HUES48 (cell line): ENCODE data around the gene ANKRD7.
"Not testable (repeated sequence)": the region's sequence is repeated elsewhere in the genome, so short reads cannot be mapped to it uniquely, and the experiment has no call there.

Experiments
- H3K27ac ChIP-seq: one replicate; pipeline ENCODE4 v1.7.0; 2013; ENCODE audit warnings: low read depth, low read length, inconsistent platforms
- H3K27me3 ChIP-seq: 2 replicates; pipeline ENCODE4 v1.6.1; 2013; ENCODE audit warnings: mild to moderate bottlenecking, low read length; ENCODE audit not compliant: control insufficient read depth, insufficient read depth
- H3K36me3 ChIP-seq: 2 replicates; pipeline ENCODE4 v1.6.1; 2013; ENCODE audit warnings: low read length; ENCODE audit not compliant: control insufficient read depth, insufficient read depth
- H3K4me1 ChIP-seq: 2 replicates; pipeline ENCODE4 v1.6.1; 2013; ENCODE audit warnings: mild to moderate bottlenecking, low read length; ENCODE audit not compliant: control insufficient read depth, insufficient read depth
- H3K4me3 ChIP-seq: 2 replicates; pipeline ENCODE4 v1.5.1; 2013; ENCODE audit warnings: mild to moderate bottlenecking, low read depth, low read length
- H3K9ac ChIP-seq: 2 replicates; pipeline ENCODE4 v1.6.1; 2013; ENCODE audit warnings: mild to moderate bottlenecking, low read depth, low read length, moderate library complexity
- H3K9me3 ChIP-seq: 2 replicates; pipeline ENCODE4 v1.6.1; 2013; ENCODE audit warnings: low read length; ENCODE audit not compliant: control insufficient read depth, insufficient read depth

ANKRD7 gene

GRCh38 chr7:118239014-118239413 lies 14.5 kb downstream of the ANKRD7 start:
- H3K9me3 ChIP-seq, result no peaks in the 10 kb centered on the region
- no peak overlapping the region for H3K9ac ChIP-seq
- H3K27ac ChIP-seq, result no peak overlapping the region
- no peaks in the 10 kb centered on the region for H3K27me3 ChIP-seq
- H3K4me1 ChIP-seq, result no peaks in the 10 kb centered on the region
- H3K4me3 ChIP-seq, result no peak overlapping the region
- H3K36me3 ChIP-seq, result no peaks in the 10 kb centered on the region

DNA sequence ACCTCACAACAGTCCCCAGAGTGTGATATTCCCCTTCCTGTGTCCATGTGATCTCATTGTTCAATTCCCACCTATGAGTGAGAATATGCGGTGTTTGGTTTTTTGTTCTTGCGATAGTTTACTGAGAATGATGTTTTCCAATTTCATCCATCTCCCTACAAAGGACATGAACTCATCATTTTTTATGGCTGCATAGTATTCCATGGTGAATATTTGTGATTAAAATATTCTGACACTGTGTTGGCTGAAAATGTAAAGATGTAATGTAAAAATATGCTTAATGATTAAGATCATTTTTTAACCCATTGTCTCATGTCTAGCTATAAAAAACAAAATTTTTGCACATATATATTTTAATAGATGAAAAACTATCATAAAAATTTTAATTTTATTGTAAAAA lies 15.8 kb downstream of the ANKRD7 start:
- not testable (repeated sequence) for H3K36me3 ChIP-seq, H3K9me3 ChIP-seq, H3K9ac ChIP-seq, H3K4me3 ChIP-seq, H3K27me3 ChIP-seq, H3K4me1 ChIP-seq, H3K27ac ChIP-seq

DNA sequence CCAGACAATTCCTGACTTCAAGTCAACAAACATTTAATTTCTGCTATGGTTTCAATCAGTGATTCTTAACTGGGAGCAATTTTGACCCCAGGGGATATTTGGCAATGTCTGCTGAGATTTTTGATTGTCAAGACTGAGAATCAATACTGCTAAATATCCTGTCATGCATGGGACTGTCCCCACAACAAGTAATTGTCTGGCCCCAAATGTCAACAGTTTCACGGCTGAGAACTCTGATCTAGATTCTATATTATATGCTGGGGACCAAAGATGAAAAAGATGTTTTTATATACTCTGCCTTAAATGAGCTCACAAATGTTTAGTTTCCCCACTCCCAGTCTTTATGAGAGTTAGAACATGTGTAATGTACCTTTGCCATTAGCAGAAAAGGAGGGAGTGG lies 19.2 kb downstream of the ANKRD7 start:
- no peaks in the 10 kb centered on the region for H3K27me3 ChIP-seq
- H3K9me3 ChIP-seq, result no peaks in the 10 kb centered on the region
- no peak overlapping the region for H3K27ac ChIP-seq
- H3K4me3 ChIP-seq, result no peak overlapping the region
- no peaks in the 10 kb centered on the region for H3K36me3 ChIP-seq
- no peak overlapping the region for H3K9ac ChIP-seq
- H3K4me1 ChIP-seq, result peaks cover 6% of the 10 kb centered on the region; the same call in 1 of the 2 replicates

- Histone ChIP-seq H3K9me3 (no peaks in the 10 kb centered on the region), H3K27me3 (no peaks in the 10 kb centered on the region), H3K36me3 (no peaks in the 10 kb centered on the region), H3K27ac (no peak overlapping the region), H3K4me3 (no peak overlapping the region), H3K9ac (no peak overlapping the region), H3K4me1 (peaks cover 6% of the 10 kb centered on the region; the same call in 1 of the 2 replicates)
Observed at GRCh38 chr7:118245267-118246040, 20.9 kb downstream of the ANKRD7 start.

- H3K9me3 ChIP-seq, result no peaks in the 10 kb centered on the region
- no peak overlapping the region for H3K27ac ChIP-seq
- H3K36me3 ChIP-seq, result no peaks in the 10 kb centered on the region
- H3K4me3 ChIP-seq, result no peak overlapping the region
- H3K27me3 ChIP-seq, result no peaks in the 10 kb centered on the region
- H3K9ac ChIP-seq, result no peak overlapping the region
- H3K4me1 ChIP-seq, result peaks cover 8% of the 10 kb centered on the region
Observed at GRCh38 chr7:118250860-118251494, 26.5 kb downstream of the ANKRD7 start.

GRCh38 chr7:118252087-118252486 lies 27.6 kb downstream of the ANKRD7 start:
- H3K9ac ChIP-seq, result no peak overlapping the region
- no peak overlapping the region for H3K4me3 ChIP-seq
- no peaks in the 10 kb centered on the region for H3K9me3 ChIP-seq
- H3K36me3 ChIP-seq, result no peaks in the 10 kb centered on the region
- peaks cover 8% of the 10 kb centered on the region for H3K4me1 ChIP-seq
- no peak overlapping the region for H3K27ac ChIP-seq
- no peaks in the 10 kb centered on the region for H3K27me3 ChIP-seq

- H3K36me3 ChIP-seq, result no peaks in the 10 kb centered on the region
- no peak overlapping the region for H3K4me3 ChIP-seq
- no peak overlapping the region for H3K9ac ChIP-seq
- no peak overlapping the region for H3K27ac ChIP-seq
- no peaks in the 10 kb centered on the region for H3K4me1 ChIP-seq
- no peaks in the 10 kb centered on the region for H3K27me3 ChIP-seq
- no peaks in the 10 kb centered on the region for H3K9me3 ChIP-seq
Observed at GRCh38 chr7:118259115-118259514, 34.6 kb downstream of the ANKRD7 start.

- H3K36me3 ChIP-seq, result no peaks in the 10 kb centered on the region
- no peaks in the 10 kb centered on the region for H3K27me3 ChIP-seq
- H3K4me1 ChIP-seq, result no peaks in the 10 kb centered on the region
- H3K9ac ChIP-seq, result no peak overlapping the region
- H3K4me3 ChIP-seq, result no peak overlapping the region
- H3K9me3 ChIP-seq, result no peaks in the 10 kb centered on the region
- H3K27ac ChIP-seq, result no peak overlapping the region
Observed at GRCh38 chr7:118264836-118265235, 40.3 kb downstream of the ANKRD7 start.

GRCh38 chr7:118280319-118281012 lies 56.0 kb downstream of the ANKRD7 start:
- Histone ChIP-seq H3K4me1 (no peaks in the 10 kb centered on the region), H3K4me3 (no peak overlapping the region), H3K9me3 (no peaks in the 10 kb centered on the region), H3K27me3 (no peaks in the 10 kb centered on the region), H3K27ac (no peak overlapping the region), H3K36me3 (no peaks in the 10 kb centered on the region), H3K9ac (no peak overlapping the region)

- Histone ChIP-seq H3K27ac (no peak overlapping the region), H3K36me3 (no peaks in the 10 kb centered on the region), H3K9ac (no peak overlapping the region), H3K27me3 (no peaks in the 10 kb centered on the region), H3K9me3 (no peaks in the 10 kb centered on the region), H3K4me1 (no peaks in the 10 kb centered on the region), H3K4me3 (no peak overlapping the region)
Observed at GRCh38 chr7:118281196-118281595, 56.7 kb downstream of the ANKRD7 start.

DNA sequence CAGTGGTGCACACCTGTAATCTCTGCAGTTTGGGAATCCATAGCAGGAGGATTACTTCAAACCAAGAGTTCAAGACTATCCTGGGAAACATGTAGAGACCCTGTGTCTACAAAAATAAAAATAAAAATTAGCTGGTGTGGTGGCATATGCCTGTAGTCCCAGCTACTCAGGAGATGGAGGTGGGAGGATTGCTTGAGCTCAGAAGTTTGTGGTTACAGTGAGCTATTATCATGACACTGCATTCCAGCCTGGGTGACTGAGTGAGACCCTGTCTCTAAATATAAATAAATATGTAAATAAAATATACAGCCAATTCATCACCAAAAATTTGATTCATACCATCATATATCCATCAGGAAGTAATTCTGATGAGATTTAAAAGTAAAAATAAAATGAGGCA lies 60.9 kb downstream of the ANKRD7 start:
- Histone ChIP-seq H3K9me3 (peaks cover 1% of the 10 kb centered on the region; the same call in 1 of the 2 replicates), H3K36me3 (no peaks in the 10 kb centered on the region), H3K27me3 (no peaks in the 10 kb centered on the region), H3K27ac (no peak overlapping the region), H3K9ac (no peak overlapping the region), H3K4me1 (no peaks in the 10 kb centered on the region), H3K4me3 (no peak overlapping the region)
